ENCODE results near the gene KMT2E.

DNA sequence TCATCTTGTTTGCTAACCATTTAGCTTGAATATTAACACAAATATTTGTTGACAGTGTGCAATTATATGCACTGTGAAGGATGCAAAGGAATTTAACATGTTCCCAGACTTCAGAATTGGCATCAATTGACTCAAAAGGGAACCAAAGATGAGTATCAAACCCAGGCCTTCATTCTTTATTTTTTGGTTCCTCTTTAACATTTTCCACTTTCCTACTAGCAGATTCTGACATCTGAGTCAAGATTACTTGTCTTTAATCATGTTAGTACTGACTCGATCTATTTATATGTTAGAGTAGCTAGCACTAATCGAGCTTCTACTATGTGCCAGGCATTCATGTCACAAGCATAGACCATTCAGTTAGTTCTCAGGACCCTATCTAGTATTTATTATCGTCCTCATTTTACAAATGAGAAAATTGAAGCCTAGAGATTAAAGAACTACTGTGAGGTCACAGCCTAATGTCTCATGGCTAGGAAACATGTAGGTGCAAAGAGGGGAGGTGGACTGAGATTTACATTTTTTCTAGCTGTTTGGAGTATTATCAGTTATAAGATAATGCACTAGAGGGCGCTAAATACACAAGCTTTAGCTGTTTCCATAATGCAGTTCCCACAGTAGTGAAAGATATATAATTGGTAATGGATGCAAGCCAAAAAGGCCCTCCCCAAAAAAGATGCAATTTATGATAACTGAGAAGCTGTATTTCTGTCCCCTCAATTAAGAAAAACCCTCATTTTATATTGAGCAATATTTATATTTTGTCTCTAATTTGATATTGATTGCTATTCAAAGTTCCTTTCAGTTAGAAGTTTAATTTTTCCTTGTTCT, 32.9 kb upstream of the KMT2E start:
- no peak for TF ChIP-seq POLR2A (IDR thresholded peaks at IDR 0.05; ENCODE audit: low read depth, low read length)
- no peak for TF ChIP-seq POLR2AphosphoS5 (IDR thresholded peaks at IDR 0.05; ENCODE audit: low read depth, low read length)
- TF ChIP-seq POU2F2 (IDR thresholded peaks at IDR 0.05; ENCODE audit: low read depth, low read length), result no peak
- TF ChIP-seq PAX5 (IDR thresholded peaks at IDR 0.05; ENCODE audit: insufficient read depth, low read length, severe bottlenecking), result no peak
- no peak for TF ChIP-seq TAF1 (IDR thresholded peaks at IDR 0.05; ENCODE audit: low read depth, low read length)
